OCI-LY7 (cell line): ENCODE data around the gene C1QL1.

Experiments used
- EZH2phosphoT487 ChIP-seq: fragments of 200-600 bp; sonication (generic); IDR thresholded peaks from 2 replicates; pipeline ENCODE4 v1.6.1; 2018; ENCODE audit warnings: low read depth, borderline replicate concordance, mild to moderate bottlenecking, mixed run types, antibody characterized with exemption, low read length, moderate library complexity, mixed read lengths
- TF ChIP-seq, protein P1 (sequence below): fragments of 200-600 bp; sonication (generic); conservative IDR thresholded peaks from 2 replicates; pipeline ENCODE4 v1.5.1; 2014; ENCODE audit warnings: mild to moderate bottlenecking, antibody characterized with exemption, low read length, moderate library complexity, mixed read lengths

DNA sequence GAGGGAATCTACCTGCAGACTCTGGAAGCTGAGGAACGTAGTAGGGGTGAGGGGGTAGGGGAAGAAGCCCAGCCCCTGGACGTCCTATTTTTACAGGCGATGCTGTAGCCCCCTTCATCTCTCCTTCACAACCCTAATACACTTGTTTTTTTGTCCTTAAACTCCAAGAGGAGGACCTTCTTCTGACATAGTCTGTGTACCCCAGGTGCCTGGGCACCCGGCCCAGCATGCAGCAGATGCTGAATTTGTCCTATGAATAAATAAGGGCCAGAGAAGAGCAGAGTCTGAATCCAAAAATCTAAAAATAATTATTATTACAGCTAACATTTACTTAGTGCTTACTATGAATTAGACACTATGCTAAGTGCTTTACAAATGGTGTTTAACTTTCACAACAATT, 25.6 kb downstream of the C1QL1 start:
- TF ChIP-seq, protein P1, sequence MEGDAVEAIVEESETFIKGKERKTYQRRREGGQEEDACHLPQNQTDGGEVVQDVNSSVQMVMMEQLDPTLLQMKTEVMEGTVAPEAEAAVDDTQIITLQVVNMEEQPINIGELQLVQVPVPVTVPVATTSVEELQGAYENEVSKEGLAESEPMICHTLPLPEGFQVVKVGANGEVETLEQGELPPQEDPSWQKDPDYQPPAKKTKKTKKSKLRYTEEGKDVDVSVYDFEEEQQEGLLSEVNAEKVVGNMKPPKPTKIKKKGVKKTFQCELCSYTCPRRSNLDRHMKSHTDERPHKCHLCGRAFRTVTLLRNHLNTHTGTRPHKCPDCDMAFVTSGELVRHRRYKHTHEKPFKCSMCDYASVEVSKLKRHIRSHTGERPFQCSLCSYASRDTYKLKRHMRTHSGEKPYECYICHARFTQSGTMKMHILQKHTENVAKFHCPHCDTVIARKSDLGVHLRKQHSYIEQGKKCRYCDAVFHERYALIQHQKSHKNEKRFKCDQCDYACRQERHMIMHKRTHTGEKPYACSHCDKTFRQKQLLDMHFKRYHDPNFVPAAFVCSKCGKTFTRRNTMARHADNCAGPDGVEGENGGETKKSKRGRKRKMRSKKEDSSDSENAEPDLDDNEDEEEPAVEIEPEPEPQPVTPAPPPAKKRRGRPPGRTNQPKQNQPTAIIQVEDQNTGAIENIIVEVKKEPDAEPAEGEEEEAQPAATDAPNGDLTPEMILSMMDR = no peak
- TF ChIP-seq EZH2phosphoT487 = no peak
